ENCODE results near the gene TRPM2. TPM values are rescaled to one million over a fixed set of nuclear protein-coding genes. Genes with fewer than 3 reads are reported as not detected.
A peak's percentile ranks its signal among the peaks of the same experiment; 100 is the strongest.

Gene TRPM2
- total and polyA plus RNA-seq, 2 of the 8 experiments (the other 6 are each of a cell fraction or from before 2014, with no cell fraction given): 0.27 to 0.28 TPM

DNA sequence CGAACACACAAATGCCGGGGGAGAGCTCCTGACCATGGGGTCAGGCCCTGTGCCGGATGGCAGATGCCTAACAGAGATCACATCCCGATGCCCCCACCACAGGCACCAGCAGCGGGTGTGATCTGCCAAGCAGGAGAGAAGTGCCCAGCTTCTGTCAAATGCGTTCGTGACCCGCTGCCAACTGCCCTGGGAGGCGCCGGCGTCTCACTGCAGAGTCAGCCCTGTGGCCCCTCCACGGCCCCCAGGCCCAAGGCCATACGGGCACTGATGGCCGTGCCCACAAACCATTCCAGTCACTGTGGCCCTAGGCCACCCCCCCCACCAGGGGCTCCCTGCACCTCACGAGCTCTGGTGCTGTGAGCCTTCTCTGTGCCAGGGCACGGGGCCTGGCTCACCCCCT lies 22.2 kb upstream of the TRPM2 start:
- no peak overlapping the region for H4K91ac ChIP-seq (replicated peaks; ENCODE audit: insufficient read length, low read length)
- H3K9me3 ChIP-seq (ENCODE audit: insufficient read depth in 2 of 2, low read depth in 1 of 2, low read length in 1 of 2): no peaks in the 10 kb centered on the region
- no peak overlapping the region for H3K18ac ChIP-seq (ENCODE audit: extremely low read depth, low read length)
- no peak overlapping the region for H3K4me3 ChIP-seq (ENCODE audit: extremely low read depth in 1 of 4, insufficient read depth in 2 of 4, low read depth in 3 of 4, low read length in 4 of 4)
- ChIA-PET CTCF (ENCODE audit: partially characterized antibody) (interaction anchor here (0.7 to 1.6 kb wide), 10 partner anchors 11 to 142 kb away, joined by 3 to 5 read pairs (median 3); no protein-coding TSS in a partner anchor), POLR2A (ENCODE audit: partially characterized antibody) (interaction anchor here (1.0 to 3.7 kb wide), 4 partner anchors 12 to 23 kb away, joined by 3 to 11 read pairs (median 6); no protein-coding TSS in a partner anchor)
- H3K79me2 ChIP-seq (ENCODE audit: control insufficient read depth in 1 of 2, insufficient read depth in 2 of 2, low read length in 2 of 2): no peaks in the 10 kb centered on the region
- H2BK5ac ChIP-seq (ENCODE audit: low read depth, low read length): no peak overlapping the region
- H2AK5ac ChIP-seq (ENCODE audit: low read depth, low read length): no peak overlapping the region
- no peaks in the 10 kb centered on the region; a peak in 1 of 8 replicates for H3K36me3 ChIP-seq (ENCODE audit: control insufficient read depth in 2 of 4, insufficient read depth in 4 of 4, low read length in 3 of 4)
- FAIRE-seq (no peak), DNase-seq (ENCODE audit: low read depth in 1 of 2, low spot score in 2 of 2) (no peak)
- no peaks in the 10 kb centered on the region for H3K23me2 ChIP-seq (ENCODE audit: low read depth, low read length)
- H3K56ac ChIP-seq (replicated peaks; ENCODE audit: insufficient read length, low read depth, low read length): no peak overlapping the region
- no peak overlapping the region for H3K14ac ChIP-seq (ENCODE audit: insufficient read length)
- TF ChIP-seq SIN3A (conservative IDR thresholded peaks at IDR 0.05 in 1 of 2, IDR thresholded peaks at IDR 0.05 in 1 of 2; ENCODE audit: low read depth in 1 of 2, low read length in 2 of 2): no peak
- no peak for TF ChIP-seq CHD2 (IDR thresholded peaks at IDR 0.05; ENCODE audit: low read length)
- TF ChIP-seq HDAC2 (IDR thresholded peaks at IDR 0.05; ENCODE audit: borderline replicate concordance in 1 of 2, low read depth in 2 of 2, low read length in 2 of 2): no peak
- no peak for TF ChIP-seq TAF1 (IDR thresholded peaks at IDR 0.05; ENCODE audit: low read depth, low read length)
- no peak for TF ChIP-seq CREB1 (IDR thresholded peaks at IDR 0.05)
- TF ChIP-seq JUN (IDR thresholded peaks at IDR 0.05; ENCODE audit: low read depth, low read length): no peak
- TF ChIP-seq ZNF274 (IDR thresholded peaks at IDR 0.05; ENCODE audit: borderline replicate concordance, extremely low read depth, low read length): no peak
- TF ChIP-seq, protein P1, sequence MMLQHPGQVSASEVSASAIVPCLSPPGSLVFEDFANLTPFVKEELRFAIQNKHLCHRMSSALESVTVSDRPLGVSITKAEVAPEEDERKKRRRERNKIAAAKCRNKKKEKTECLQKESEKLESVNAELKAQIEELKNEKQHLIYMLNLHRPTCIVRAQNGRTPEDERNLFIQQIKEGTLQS (IDR thresholded peaks at IDR 0.05; ENCODE audit: insufficient read depth, low read depth, low read length): no peak
- TF ChIP-seq KDM1A (IDR thresholded peaks at IDR 0.05; ENCODE audit: borderline replicate concordance, low read length): no peak
- no peak for TF ChIP-seq ASH2L (IDR thresholded peaks at IDR 0.05; ENCODE audit: low read length)
- TF ChIP-seq CTBP2 (IDR thresholded peaks at IDR 0.05; ENCODE audit: borderline replicate concordance, insufficient read depth, insufficient read length, low read length): no peak
- TF ChIP-seq BRCA1 (IDR thresholded peaks at IDR 0.05; ENCODE audit: low read depth, low read length): no peak
- no peaks in the 10 kb centered on the region for H3K79me1 ChIP-seq (ENCODE audit: low read depth, low read length)
- no peak overlapping the region for H4K5ac ChIP-seq (ENCODE audit: insufficient read length, low read depth, low read length)
- H4K20me1 ChIP-seq (replicated peaks in 1 of 2; ENCODE audit: control insufficient read depth in 1 of 2, insufficient read depth in 2 of 2, low read length in 2 of 2): peaks cover 0 to 6% of the 10 kb centered on the region in 2 experiments
- no peak overlapping the region for H2BK20ac ChIP-seq (ENCODE audit: low read length)
- H3K27me3 ChIP-seq (replicated peaks in 1 of 4; ENCODE audit: control insufficient read depth in 3 of 4, extremely low read depth in 1 of 4, insufficient read depth in 3 of 4, low read length in 3 of 4): no peaks in the 10 kb centered on the region
- no peak overlapping the region for H2BK15ac ChIP-seq (ENCODE audit: low read length)
- no peak overlapping the region for H3K4me2 ChIP-seq (ENCODE audit: insufficient read depth in 1 of 2, low read depth in 2 of 2, low read length in 2 of 2)
- H3K4ac ChIP-seq (replicated peaks; ENCODE audit: insufficient read length, low read depth, low read length): no peak overlapping the region
- H3K23ac ChIP-seq (ENCODE audit: insufficient read length): no peak overlapping the region
- H3K9ac ChIP-seq (replicated peaks in 1 of 4; ENCODE audit: extremely low read depth in 1 of 4, low read depth in 3 of 4, low read length in 3 of 4): no peak overlapping the region
- H4K8ac ChIP-seq (ENCODE audit: extremely low read depth, insufficient read depth, low read length): peak overlapping the region; percentile 11; the same call in 1 of the 2 replicates
- H3K4me1 ChIP-seq (replicated peaks in 1 of 4; ENCODE audit: control insufficient read depth in 3 of 4, insufficient read depth in 4 of 4, low read length in 3 of 4): no peaks in the 10 kb centered on the region
- 97% methylated on average over 10 of the region's 16 CpGs; no CpG with 5 or more reads in 1 of the 2 experiments for WGBS, 2 experiments (ENCODE audit: extremely low coverage in 1 of 2, insufficient coverage in 1 of 2, insufficient read length in 1 of 2, insufficient replicate concordance in 2 of 2, low coverage in 1 of 2, low lambda C conversion rate in 2 of 2, missing lambda C conversion rate in 1 of 2)
- no peak overlapping the region for H2BK12ac ChIP-seq (ENCODE audit: low read depth, low read length)
- no peak overlapping the region for H3K27ac ChIP-seq (ENCODE audit: low read depth, low read length)
- no peak overlapping the region for H2BK120ac ChIP-seq (replicated peaks; ENCODE audit: low read depth, low read length)
- no peak overlapping the region for H2AFZ ChIP-seq (ENCODE audit: low read length)

Measured in H1 (cell line).